ENCODE results near the gene DNAH1. TPM values are rescaled to one million over a fixed set of nuclear protein-coding genes. Genes with fewer than 3 reads are reported as not detected.

Gene DNAH1
- total RNA-seq, 1 experiment from 2014 or later, result 3.3 TPM

DNA sequence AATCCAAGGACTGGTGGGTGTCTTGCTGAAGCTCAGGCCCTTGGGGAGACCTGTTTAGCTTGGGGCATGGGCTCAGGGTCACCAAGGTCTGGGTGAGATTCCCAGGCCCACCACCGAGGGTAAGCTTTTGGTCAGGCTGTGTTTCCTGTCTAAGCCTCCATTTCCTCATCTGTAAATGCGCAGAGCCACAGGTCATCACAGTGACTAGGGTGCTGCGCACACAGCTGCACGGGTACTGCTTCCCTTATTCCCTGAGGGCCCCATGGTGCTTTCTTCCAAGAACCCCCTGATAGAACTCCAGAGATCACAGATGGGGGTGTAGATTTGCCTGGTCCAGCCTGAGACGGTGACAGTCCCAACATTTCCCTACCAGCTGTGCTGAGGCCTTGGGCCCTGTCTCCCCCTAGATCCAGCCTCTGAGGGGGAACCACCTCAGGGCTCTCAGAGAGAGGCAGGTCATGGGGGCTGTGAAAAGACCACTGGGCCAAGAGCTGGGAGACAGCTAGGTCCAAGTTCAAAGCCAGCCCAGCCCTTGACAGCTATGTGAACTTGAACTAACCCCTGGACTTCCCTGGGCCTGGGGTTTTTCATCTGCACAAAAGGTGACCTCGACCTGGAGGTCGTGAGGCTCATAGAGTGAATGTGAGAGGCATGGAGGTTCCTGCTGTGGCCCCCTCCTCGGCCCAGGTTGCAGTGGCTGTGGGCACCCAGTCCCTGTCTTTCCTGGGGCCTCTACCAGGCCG lies 68.1 kb downstream of the DNAH1 start:
- DNase-seq (ENCODE audit: extremely low read depth, low read depth), result no peak

GRCh38 chr3:52385157-52385556 lies 69.0 kb downstream of the DNAH1 start:
- peak; percentile 14 for DNase-seq (ENCODE audit: extremely low read depth, low read depth)

- DNase-seq (ENCODE audit: extremely low read depth, low read depth), result no peak
These were observed 71.4 kb downstream of the DNAH1 start for GRCh38 chr3:52387481-52387880.

GRCh38 chr3:52388348-52388821 lies 72.3 kb downstream of the DNAH1 start:
- DNase-seq (ENCODE audit: extremely low read depth, low read depth), result no peak

DNA sequence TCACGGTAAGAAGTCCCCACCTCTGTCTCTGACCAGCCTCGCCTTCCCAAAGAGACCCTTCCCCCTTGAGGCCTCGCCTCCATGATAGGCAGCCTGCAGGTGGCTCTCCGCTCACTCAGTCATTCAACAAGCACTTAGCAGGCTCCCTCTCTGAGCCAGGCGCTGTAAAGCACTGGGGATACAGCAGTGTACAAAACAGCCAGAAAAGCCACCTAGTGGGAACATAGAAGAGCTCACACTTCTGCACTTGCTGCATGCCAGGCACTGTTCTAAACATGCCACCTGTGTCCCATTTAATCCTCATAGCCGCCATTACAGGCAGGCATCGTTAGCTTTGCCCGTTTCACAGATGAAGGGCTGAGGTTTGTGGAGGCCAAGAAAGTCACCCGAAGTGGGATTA lies 72.8 kb downstream of the DNAH1 start:
- DNase-seq (ENCODE audit: extremely low read depth, low read depth), result no peak

DNA sequence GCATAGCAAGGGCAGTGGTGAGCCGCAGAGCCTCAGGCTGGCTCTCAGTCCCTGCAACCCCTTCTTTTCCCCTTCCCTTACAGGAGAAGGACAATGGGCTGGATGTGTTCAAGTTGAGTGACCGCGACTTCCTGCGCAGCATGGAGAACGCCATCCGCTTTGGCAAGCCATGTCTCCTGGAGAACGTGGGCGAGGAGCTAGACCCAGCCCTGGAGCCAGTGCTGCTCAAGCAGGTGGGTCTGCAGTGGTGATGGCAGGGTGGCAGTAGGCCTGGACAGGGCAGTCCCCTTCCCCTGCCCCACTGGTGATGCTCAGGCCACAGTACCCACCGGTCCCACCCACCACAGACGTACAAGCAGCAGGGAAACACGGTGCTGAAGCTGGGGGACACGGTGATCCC lies 75.0 kb downstream of the DNAH1 start:
- DNase-seq (ENCODE audit: extremely low read depth, low read depth), result no peak

GRCh38 chr3:52392216-52392930 lies 76.3 kb downstream of the DNAH1 start:
- no peak for DNase-seq (ENCODE audit: extremely low read depth, low read depth)

DNA sequence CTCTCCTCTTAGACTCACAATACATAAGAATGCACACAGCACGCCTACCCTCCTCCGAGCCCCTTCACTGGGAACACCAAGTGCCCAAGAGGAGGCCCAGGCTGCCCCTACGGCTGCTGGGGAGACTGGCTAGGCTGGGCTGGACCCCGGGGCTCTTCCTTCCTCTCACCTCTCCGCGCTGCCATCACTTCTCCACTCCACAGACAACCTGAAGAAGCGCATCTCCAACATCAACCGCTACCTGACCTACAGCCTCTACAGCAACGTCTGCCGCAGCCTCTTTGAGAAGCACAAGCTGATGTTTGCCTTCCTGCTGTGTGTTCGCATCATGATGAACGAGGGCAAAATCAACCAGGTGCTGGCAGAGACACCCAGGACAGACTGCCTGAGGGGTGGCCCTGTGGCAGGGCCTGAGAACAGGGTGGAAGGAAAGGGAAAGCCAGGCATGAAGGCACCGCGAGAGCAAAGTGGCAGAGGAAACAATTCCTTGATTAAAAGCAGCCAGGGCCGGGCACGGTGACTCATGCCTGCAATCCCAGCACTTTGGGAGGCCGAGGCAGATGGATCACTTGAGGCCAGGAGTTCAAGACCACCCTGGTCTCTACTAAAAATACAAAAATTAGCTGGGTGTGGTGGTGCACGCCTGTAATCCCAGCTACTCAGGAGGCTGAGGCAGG lies 77.2 kb downstream of the DNAH1 start:
- no peak for DNase-seq (ENCODE audit: extremely low read depth, low read depth)

DNA sequence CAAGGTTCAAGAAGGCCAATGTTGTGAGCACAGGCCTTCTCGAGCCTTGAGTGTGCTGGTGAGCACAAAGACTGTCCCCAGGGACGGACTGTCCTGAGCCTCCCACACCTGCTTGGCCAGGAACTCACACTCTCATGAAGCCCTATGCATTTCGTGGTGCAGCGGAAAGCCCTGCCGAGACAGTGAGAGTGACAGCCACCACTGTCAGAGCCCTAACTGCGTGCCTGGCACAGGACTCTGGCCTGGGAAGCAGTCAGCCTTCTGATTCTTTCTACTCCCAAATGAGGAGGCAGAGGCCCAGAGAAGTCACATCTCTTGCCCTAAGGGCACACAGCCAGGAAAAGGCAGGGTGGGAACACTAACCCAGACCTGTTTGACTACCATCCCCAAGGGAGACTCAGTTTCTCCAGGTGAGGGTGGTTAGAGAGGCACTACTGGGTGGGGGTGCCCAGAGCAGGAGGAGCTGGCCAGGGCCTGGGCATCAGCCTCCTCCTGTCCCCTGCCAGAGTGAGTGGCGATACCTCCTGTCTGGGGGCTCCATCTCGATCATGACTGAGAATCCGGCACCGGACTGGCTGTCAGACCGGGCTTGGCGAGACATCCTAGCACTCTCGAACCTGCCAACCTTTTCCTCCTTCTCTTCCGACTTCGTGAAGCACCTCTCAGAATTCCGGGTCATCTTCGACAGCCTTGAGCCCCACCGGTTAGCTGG lies 78.0 kb downstream of the DNAH1 start:
- DNase-seq (ENCODE audit: extremely low read depth, low read depth), result no peak

DNA sequence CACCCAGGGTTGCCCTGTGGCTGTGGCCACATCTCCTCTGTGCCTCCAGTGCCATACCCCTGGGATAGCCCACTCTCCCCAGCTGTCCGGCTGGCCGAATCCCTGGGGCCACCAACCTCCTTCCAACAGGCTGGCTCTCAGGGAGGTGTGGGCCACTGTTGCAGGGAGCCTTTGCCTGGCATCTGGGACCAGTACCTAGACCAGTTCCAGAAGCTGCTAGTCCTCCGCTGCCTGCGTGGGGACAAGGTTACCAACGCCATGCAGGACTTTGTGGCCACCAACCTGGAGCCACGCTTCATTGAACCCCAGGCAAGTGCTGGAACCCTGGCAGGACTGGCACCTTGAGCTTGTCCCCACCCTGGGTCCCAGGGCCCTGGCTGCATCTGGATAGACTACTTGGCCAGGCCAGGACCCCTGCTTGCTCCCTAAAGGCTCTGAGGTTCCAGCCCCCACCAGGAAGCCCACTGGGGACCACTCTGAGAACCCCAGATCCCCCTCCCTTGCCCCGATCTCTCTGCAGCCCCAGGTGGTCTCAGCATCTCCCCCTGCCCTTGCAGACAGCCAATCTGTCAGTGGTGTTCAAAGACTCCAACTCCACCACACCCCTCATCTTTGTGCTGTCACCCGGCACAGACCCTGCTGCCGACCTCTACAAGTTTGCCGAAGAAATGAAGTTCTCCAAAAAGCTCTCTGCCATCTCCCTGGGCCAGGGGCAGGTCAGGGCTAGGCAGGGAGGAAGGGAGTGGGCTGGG lies 78.8 kb downstream of the DNAH1 start:
- DNase-seq (ENCODE audit: extremely low read depth, low read depth), result no peak

DNA sequence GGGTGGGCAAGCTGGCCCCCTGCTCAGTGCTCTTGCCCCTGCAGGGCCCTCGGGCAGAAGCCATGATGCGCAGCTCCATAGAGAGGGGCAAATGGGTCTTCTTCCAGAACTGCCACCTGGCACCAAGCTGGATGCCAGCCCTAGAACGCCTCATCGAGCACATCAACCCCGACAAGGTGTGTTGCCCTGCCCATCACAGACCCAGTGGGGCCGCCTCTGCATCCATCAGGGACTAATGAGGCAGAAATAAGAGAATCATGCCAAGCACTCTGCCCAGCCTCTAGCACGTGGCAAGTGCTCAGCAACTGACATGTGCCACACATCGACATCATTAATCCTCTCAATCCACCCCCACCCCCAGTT lies 79.4 kb downstream of the DNAH1 start:
- no peak for DNase-seq (ENCODE audit: extremely low read depth, low read depth)

DNA sequence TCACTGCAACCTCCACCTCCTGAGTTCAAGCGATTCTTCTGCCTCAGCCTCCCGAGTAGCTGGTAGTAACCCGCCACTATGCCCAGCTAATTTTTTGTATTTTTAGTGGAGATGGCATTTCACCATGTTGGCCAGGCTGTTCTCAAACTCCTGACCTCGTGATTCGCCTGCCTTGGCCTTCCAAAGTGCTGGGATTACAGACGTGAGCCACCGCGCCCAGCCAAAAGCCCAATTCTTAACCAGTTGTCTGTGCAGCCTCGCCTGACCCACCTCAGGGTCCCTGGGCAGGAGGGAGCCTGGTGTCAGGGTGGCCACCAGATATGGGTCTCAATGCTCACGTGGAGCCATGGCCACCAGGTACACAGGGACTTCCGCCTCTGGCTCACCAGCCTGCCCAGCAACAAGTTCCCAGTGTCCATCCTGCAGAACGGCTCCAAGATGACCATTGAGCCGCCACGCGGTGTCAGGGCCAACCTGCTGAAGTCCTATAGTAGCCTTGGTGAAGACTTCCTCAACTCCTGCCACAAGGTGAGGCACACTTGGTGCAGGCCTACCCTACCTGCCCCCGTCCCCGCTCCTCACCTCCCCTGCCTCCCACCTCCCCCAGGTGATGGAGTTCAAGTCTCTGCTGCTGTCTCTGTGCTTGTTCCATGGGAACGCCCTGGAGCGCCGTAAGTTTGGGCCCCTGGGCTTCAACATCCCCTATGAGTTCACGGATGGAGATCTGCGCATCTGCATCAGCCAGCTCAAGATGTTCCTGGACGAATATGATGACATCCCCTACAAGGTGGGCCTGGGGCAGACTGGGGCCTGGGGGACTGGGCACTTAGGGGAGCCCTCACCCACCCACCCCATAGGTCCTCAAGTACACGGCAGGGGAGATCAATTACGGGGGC lies 80.1 kb downstream of the DNAH1 start:
- no peak for DNase-seq (ENCODE audit: extremely low read depth, low read depth)

DNA sequence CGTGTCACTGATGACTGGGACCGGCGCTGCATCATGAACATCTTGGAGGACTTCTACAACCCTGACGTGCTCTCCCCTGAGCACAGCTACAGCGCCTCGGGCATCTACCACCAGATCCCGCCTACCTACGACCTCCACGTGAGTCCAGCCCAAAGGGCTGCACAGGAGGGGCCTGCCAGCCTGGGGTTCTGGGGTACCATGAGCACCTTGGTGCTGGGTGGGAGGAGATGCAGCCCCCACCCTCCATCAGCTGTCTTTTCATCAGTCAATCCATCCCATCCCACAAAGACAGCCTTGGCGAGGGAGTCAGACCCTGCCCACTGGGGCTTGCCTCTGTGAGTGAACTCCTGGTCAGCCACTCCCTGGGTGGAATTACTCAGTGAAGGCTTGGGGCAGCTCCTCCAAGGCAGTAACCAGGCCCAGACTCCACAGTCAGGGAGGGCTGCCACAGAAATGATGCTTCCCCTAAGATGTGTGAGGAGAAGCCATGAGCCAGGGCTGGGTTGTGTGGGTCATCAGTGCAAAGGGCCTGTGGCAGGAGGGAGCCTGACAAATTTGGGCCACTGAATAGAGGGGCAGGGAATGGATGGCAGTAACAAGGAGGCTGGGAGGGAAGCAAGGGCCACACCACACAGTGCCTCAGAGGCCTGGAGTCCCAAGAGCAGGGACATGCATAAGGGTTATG lies 80.9 kb downstream of the DNAH1 start:
- no peak for DNase-seq (ENCODE audit: extremely low read depth, low read depth)

GRCh38 chr3:52397676-52398399 lies 81.7 kb downstream of the DNAH1 start:
- DNase-seq (ENCODE audit: extremely low read depth, low read depth), result no peak

DNA sequence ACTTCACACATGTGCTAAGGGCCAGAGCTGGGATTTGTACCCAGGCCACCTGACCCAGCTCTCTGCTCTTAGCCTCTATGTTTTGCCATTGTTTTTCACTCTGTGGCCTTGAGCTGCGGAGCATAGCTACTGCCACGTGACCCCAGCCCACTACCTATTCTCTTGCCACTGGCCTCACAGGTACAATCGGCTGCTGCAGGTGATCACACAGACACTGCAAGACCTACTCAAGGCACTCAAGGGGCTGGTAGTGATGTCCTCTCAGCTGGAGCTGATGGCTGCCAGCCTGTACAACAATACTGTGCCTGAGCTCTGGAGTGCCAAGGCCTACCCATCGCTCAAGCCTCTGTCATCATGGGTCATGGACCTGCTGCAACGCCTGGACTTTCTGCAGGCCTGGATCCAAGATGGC lies 82.6 kb downstream of the DNAH1 start:
- no peak for DNase-seq (ENCODE audit: extremely low read depth, low read depth)

DNA sequence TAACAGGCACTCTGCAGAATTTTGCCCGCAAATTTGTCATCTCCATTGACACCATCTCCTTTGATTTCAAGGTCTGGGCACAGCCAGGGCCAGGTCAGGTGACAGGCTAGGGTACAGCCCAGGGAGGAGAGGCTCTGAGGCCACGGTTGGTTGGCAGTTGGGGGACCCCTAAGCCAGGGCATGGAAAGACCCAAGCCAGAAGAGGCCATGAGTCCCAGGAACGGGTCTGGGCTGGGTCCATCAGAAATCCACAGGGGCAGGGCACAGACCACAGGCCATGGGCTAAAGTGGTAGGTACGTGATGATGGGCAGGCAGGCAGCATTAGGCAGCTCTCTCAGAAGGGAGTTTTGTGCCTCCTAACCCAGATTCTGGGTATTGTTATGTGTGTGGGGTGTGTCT lies 83.0 kb downstream of the DNAH1 start:
- no peak for DNase-seq (ENCODE audit: extremely low read depth, low read depth)

DNA sequence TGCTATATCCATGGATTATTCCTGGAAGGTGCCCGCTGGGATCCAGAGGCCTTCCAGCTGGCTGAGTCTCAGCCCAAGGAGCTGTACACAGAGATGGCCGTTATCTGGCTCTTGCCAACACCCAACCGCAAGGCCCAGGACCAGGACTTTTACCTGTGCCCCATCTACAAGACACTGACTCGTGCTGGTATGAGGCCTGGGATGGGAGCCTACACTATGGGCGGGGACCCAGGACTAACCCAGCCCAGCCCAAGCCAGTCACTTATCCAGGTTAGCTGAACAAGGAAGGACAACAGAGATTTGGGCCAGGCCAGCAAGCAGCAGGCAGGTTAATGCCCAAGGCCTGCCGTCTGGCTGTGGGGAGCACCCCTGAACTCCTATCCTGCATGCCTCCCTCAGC lies 83.5 kb downstream of the DNAH1 start:
- no peak for DNase-seq (ENCODE audit: extremely low read depth, low read depth)

GRCh38 chr3:52400275-52400793 lies 84.2 kb downstream of the DNAH1 start:
- DNase-seq (ENCODE audit: extremely low read depth, low read depth), result no peak
